ENCODE measurements around the gene CPT2.

The CPT2 gene

GRCh38 chr1:53196485-53197290, at the start of gene CPT2:
Gene CPT2 (plus strand): TSS chr1:53196824. CDS start chr1:53196944, 120 bp downstream.
- DNase-seq, result peak; percentile 96

DNA sequence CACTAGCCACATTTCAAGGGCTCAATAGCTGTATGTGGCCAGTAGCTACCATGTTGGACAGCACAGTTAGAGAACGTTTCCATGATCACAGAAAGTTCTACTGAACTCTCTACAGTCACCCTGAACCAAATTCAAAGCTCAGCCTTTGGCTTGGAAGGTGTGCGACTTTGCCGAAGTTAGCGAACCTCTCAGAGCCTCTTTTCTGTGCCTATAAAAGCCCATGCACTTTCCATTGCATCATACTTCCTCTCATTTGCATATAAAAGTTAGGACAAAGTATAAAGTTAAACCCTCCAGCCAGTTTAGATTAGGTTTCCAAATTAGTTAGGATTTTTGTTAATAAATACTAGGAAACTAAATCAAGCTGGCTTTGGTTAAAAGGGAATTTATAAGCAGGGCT, 49.5 kb upstream of the CPT2 start:
- DNase-seq, result no peak

DNA sequence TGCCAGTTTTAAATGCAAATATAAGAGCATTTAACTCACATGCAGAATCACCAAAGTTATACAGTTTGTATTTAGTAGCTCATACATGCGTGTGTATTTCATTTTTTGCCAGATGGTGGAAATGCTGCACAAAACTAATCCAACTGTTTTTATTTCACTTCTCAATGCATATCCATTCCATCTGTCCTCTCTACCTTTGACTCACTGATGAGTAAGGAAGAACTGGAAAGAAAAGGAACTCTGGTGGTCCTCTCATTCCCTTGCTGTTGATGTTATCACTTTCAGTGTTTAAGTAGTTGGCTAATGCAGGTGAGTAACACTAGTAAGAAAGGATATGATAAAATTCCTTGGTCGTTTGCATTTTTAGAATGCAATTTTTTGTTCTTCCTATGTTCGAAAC, 48.5 kb upstream of the CPT2 start:
- no peak for DNase-seq

DNA sequence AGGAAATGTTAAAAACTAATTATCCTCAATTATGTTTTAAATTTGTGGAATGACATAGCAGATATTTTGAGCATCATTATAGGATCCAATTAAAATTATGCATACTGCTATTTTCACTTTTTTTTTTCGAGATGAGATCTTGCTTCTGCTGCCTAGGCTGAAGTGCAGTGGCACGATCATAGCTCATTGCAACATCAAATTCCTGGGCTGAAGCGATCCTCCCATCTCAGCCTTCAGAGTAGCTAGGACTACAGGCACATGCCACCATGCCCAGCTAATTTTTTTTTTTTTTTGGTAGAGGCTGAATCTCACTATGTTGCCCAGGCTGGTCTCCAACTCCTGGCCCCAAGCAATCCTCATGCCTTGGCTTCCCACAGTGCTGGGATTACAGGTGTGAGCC, 42.9 kb upstream of the CPT2 start:
- DNase-seq, result no peak

GRCh38 chr1:53154859-53155438, 41.7 kb upstream of the CPT2 start:
- DNase-seq, result no peak

GRCh38 chr1:53155534-53155933, 41.1 kb upstream of the CPT2 start:
- DNase-seq, result no peak

DNA sequence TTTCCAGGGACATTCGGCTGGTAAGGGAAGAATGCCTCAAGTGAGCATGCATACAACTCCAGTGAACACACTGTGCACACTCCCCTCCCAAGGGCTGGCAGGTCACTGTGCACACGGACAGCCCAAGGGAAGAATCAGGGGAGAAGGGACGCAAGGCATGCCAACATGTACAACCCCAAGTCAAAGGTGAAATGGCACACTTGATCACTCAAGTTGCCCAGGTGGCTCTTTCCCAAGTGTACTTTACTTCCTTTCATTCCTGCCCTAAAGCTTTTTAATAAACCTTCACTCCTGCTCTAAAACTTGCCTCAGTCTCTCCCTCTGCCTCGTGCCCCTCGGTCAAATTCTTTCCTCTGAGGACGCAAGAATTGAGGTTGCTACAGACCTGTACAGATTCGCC, 40.7 kb upstream of the CPT2 start:
- no peak for DNase-seq

GRCh38 chr1:53156783-53157182, 39.8 kb upstream of the CPT2 start:
- no peak for DNase-seq

- DNase-seq, result no peak
Measured at GRCh38 chr1:53158900-53159299, 37.7 kb upstream of the CPT2 start.

- DNase-seq, result no peak
Measured at GRCh38 chr1:53160924-53161378, 35.7 kb upstream of the CPT2 start.

DNA sequence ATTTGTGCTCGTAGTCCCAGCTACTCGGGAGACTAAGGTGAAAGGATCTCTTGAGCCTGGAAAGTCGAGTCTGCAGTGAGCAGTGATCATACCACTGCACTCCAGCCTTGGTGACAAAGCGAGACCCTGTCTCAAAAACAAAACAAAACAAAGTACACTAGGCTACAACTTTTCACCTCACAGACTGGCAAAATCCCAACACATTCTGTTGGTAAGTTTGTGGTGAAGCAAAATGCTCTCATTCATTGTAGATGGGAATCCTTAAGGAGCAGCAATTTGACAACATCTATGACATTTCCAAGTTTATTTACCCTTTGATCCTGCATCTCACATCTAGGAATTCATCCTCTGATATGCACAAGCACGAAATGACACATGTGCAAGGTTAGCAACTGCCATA, 34.0 kb upstream of the CPT2 start:
- no peak for DNase-seq

- no peak for DNase-seq
Measured at GRCh38 chr1:53163291-53163768, 33.3 kb upstream of the CPT2 start.

- DNase-seq, result no peak
Measured at GRCh38 chr1:53165408-53165961, 31.1 kb upstream of the CPT2 start.

DNA sequence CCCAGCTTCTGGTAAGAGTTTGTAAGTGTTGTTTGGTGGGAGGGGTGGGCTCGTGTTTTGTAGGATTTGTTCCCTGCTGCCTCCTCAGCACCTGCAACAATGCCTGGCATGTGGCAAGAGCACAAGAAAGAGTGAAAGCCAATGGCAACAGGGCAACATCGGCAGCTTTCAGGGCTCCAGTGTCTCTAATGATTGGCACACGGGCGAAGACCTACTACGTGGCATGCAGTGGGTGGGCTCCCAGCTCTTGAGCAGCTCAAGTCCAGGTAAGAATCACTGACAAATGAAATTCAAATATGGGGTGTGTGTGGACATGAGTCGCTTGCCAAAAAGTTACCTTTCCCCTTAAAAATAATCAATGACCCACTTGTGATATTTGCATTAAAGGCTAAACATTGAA, 30.3 kb upstream of the CPT2 start:
- DNase-seq, result no peak

GRCh38 chr1:53166912-53167311, 29.7 kb upstream of the CPT2 start:
- DNase-seq, result no peak

DNA sequence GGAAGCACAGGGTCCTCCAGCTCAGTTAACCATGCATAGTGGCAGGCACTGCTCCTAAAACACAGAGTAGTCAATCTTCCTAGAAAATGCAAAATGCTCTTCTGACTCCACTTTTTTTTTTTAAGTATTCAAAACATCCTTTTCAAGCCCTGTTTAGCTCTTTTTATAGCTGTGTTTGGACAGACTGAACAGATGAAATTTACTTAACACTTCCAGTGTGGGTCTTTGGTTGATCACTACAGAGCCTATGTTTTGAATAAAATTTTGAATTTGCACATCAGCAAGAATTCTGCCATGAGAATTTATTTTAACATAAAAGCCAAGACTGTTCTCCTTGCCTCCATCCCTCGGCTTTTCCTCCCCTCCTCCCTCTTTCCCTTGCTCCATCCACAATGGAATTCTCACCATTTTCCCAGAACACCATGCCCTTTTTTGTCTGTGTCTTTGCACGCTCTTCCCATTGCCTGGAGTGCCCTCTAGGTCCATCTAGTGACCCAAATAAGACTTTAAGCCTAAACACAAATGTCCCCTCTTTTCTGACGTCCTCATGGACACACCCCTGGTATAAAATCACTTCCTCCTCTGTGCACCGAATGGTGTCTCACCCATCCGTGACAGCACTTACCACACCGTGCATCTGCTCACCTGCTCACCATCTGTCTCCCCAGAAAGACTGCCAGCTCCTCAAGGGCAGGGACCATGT, 24.0 kb upstream of the CPT2 start:
- no peak for DNase-seq

DNA sequence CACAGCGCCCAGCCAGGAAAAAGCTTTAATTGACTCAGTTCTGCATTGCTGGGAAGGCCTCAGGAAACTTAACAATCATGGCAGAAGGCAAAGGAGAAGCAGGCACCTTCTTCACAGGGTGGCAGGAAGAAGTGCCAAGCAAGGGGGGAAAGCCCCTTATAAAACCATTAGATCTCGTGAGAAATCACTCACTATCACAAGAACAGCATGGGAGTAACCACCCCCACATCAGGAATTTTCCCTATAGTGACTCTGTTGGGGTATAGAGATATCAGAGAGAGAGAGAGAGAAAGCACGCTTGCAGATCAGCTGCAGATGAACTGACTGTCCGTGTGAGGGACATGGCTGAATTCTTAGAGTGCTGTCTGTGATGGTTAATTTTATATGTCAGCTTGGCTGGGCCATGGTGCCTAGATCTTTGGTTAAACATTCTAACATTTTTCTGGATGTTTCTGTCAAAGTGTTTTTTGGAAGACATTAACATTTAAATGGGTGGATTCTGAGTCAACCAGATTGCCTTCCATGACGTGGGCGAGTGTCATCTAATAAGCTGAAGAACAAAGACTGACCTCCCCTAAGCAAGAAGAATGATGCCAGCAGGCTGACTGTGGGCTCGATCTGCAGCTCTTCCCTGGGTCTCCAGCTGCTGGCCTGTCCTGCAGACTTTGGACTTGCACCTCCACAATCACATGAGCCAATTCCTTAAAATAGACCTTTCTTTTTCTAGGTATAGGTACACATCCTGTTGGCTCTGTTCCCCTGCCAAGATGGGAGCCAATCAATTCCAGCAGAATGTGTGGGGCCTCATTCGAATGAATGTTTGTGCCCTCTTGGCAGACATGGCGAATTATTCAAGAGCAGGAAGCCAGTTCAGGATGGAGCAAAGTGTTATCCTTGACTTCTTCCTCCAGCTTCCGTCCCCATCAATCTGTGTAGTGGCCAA, 21.4 kb upstream of the CPT2 start:
- no peak for DNase-seq

DNA sequence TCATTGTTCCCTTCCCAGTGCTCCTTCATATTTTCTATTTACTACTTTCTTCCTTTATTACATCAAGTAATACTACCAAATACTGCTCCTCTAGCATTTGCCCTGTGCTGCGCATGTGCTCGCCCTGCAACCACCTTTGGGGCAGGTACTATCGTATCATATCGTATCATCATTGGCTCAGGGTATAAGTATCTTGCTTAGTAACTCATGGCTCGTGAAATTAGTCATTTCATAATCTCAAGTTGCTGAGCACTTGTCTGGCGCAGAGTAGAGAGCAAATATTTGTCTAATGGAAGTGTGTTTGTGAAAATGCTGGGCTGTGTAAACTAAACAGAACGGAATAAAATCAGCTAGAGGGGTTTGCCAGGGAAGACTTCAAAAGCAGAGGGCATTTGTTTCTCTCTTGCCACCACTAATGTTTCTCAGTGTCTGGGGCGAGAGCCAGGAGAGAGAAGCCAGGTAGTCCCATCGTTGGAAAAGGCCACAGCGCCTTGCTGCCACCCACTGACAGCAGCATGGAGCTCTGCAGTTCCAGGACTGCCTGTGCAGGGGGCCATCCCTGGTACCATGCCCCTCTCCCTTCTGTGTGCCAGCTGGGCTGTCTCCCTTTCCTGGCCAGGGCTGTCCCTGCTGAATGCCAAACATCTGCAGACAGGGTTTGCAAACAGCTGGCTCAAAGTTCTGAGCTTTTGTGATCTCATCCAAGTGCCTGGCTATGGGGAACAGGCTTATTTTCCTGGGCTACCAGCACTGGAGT, 20.0 kb upstream of the CPT2 start:
- DNase-seq, result peak; percentile 74

DNA sequence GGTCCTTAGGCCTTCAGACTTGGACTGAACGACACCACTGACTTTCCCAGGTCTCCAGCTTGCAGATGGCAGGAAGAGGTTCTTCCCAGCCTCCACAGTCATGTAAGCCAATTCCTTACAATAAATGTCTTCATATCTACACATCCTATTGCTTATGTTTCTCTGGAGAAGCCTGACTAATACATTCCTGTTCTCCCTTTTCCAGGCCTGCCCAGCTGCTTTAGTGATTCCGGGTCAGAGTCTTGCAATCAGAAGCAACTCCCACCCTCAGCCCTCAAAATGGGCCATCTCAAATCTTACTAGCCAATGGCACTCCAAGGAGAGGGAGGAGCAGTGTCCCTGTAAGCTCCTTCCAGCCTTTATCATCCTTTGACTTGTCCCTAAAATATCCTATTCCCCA, 16.4 kb upstream of the CPT2 start:
- DNase-seq, result no peak

- DNase-seq, result no peak
Measured at GRCh38 chr1:53180951-53181350, 15.7 kb upstream of the CPT2 start.

- peak; percentile 80 for DNase-seq
Measured at GRCh38 chr1:53182111-53182593, 14.5 kb upstream of the CPT2 start.

All from right hindlimb (tissue), 1 donor.